Uterus (tissue), 2 donors: Measurements from ENCODE around the gene MAPK6.

ENCODE experiments used
- CTCF ChIP-seq, 4 experiments: fragments of 200-600 bp in 2 of 4; fragments of 450-650 bp in 2 of 4; sonication (generic) in 2 of 4; IDR thresholded peaks; one replicate each; pipeline ENCODE4 v1.5.1; 2016 to 2019; ENCODE audit warnings: antibody characterized with exemption in 4 of 4, mild to moderate bottlenecking in 2 of 4, moderate library complexity in 1 of 4
- POLR2A ChIP-seq, 2 donors: fragments of 450-650 bp; IDR thresholded peaks; one replicate each; pipeline ENCODE4 v1.6.1; 2016; ENCODE audit warnings: antibody characterized with exemption in 2 of 2, mild to moderate bottlenecking in 1 of 2, moderate library complexity in 1 of 2

- TF ChIP-seq POLR2A (IDR thresholded peaks at IDR 0.05): no peak
- no peak for TF ChIP-seq CTCF (IDR thresholded peaks at IDR 0.05)
These were observed 26.1 kb upstream of the MAPK6 start for GRCh38 chr15:51992953-51993352.
